ENCODE results near the gene BTBD19. TPM values are rescaled to one million over a fixed set of nuclear protein-coding genes. Genes with fewer than 3 reads are reported as not detected.

BTBD19 gene
- total RNA-seq, 4 donors from 2014 or later, result 2.6 to 7.4 (median 3.5) TPM

DNA sequence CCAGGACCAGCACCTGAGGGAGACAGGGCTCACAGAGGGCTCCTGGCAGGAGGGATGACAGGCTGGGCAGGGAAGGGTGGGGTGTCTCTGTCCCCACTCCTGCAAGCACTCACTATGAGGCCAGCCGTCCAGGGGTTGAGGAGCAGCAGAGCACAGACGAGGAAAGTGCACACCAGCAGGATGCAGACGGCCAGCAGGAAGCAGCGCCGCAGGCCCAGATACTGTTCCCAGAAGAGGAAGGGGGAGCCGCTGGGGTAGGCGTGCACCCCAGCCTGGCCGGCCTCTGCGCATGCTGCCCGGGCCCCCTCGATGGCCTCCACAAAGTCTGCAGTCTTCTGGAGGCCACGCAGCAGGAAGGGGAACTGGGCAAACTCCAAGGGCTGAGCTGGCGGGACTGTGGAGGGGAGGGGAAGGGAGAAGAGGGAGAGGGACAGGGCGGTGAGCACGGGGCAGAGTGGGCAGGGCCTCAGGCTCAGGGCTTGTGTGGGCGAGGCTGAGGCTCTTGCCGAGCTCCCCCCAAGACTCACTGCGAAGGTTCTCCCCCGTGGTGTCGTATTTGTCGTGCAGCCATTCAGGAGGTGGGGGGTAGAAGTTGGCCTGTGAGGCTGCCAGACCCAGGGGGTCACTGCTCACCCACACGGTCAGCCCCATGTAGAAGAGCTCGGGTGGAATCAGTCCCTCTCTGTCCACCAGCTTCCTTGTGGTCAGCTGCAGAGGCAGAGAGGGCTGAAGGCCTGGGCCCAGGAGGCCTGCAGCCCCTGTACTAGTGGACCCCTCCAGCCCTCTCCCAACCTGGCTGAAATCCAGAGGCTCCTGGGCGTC lies 18.3 kb downstream of the BTBD19 start:
- Histone ChIP-seq H3K4me3 (no peak overlapping the region), H3K9me3 (no peaks in the 10 kb centered on the region), H3K27ac (peak overlapping the region in 2 of 4 donors; percentile 19 to 30), H3K27me3 (no peaks in the 10 kb centered on the region), H3K36me3 (no peaks in the 10 kb centered on the region), H3K4me1 (no peaks in the 10 kb centered on the region)
- DNase-seq, result no peak
- TF ChIP-seq CTCF (IDR thresholded peaks at IDR 0.05), result no peak
- TF ChIP-seq POLR2A (IDR thresholded peaks at IDR 0.05), result no peak

DNA sequence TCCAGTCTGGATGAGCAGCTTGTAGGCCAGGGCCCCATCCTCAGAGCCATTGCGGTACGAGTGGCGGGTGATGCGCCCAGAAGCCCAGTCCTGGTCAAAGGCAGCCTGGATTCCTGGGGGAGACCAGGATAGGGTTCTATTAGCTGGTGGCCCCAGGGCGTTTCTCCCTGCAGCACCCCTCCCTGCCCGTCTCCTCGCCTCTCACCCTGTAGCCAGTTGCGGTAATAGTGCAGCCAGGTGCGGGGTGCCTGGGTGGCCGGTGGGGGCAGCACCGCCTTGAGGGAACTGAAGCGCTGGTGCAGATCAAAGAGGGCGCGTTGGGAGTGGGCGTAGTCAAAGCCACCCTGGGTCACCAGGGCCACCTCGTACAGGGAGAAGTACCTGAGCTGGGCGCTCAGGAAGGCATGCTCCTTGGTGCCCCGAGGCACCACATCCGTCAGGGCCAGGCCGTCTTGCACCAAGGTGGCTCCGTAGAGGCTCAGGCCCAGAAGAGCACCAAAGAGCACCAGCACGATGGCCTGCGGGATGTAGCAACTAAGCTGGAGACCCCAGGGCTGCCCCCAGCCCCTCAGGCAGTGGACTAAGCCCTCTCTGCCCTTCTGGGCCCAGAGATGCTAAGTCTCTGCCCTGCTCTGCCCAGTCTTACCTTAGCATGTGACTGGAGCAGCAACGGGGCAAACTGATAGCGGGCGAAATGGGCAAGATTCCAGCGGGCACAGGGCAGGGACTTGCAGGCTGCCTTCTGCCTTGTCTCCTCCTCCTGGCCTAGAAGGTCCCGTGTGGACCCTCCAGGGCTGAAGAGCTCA lies 19.1 kb downstream of the BTBD19 start:
- no peaks in the 10 kb centered on the region for H3K27me3 ChIP-seq
- no peak overlapping the region for H3K27ac ChIP-seq
- DNase-seq, result no peak
- no peaks in the 10 kb centered on the region for H3K9me3 ChIP-seq
- no peak for TF ChIP-seq CTCF (IDR thresholded peaks at IDR 0.05)
- no peak for TF ChIP-seq POLR2A (IDR thresholded peaks at IDR 0.05)
- no peak overlapping the region for H3K4me3 ChIP-seq
- no peaks in the 10 kb centered on the region for H3K36me3 ChIP-seq
- no peaks in the 10 kb centered on the region for H3K4me1 ChIP-seq

- no peak for DNase-seq
- Histone ChIP-seq H3K4me1 (no peaks in the 10 kb centered on the region), H3K27ac (no peak overlapping the region), H3K27me3 (no peaks in the 10 kb centered on the region), H3K9me3 (no peaks in the 10 kb centered on the region), H3K36me3 (no peaks in the 10 kb centered on the region), H3K4me3 (no peak overlapping the region)
- TF ChIP-seq CTCF (IDR thresholded peaks at IDR 0.05) (no peak), POLR2A (IDR thresholded peaks at IDR 0.05) (no peak)
Observed at GRCh38 chr1:44828003-44828651, 19.8 kb downstream of the BTBD19 start.

DNA sequence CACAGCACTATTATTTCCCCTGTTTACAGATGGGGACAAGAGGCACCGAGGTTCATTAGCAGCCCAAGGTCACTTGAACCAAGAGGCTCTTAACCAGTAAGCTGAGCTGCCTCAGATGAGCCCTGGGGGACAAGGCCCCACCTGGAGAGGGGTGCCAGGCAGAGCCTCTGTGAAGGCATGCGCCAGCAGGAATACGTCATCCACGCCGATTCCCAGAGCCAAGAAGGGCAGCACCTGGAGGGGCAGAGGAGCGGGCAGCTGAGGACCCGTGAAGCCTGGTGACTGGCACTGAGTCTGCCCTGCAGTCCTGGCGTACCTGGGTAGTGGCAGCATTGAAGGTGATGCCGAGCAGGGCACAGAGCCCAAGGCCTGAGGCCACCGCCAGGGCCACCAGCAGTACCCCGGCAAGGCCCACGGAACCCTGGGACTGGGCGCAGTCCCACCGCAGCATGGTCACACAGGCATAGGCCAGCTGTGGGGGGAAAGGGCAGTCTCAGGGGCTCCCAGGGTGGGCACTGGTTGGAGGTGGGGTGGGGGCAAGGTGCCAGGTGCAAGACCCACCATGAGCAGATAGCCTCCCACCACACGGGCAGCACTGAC lies 20.6 kb downstream of the BTBD19 start:
- no peak overlapping the region for H3K4me3 ChIP-seq
- H3K36me3 ChIP-seq, result no peaks in the 10 kb centered on the region
- H3K27me3 ChIP-seq, result no peaks in the 10 kb centered on the region
- H3K4me1 ChIP-seq, result no peaks in the 10 kb centered on the region
- H3K9me3 ChIP-seq, result no peaks in the 10 kb centered on the region
- DNase-seq, result no peak
- H3K27ac ChIP-seq, result no peak overlapping the region
- no peak for TF ChIP-seq CTCF (IDR thresholded peaks at IDR 0.05)
- TF ChIP-seq POLR2A (IDR thresholded peaks at IDR 0.05), result no peak

Data from Peyer's patch (tissue), 4 donors.